GM18511 (cell line): ENCODE results near the gene MUC2.
"Not testable (repeated sequence)": the region's sequence is repeated elsewhere in the genome, so short reads cannot be mapped to it uniquely, and the experiment has no call there.

Experiments
- ATAC-seq: cut with Tn5 transposase; IDR thresholded peaks from one replicate; pipeline ENCODE4 v1.9.1; 2021; ENCODE audit warnings: mild to moderate bottlenecking, moderate library complexity; ENCODE audit not compliant: unreplicated experiment

MUC2 gene

GRCh38 chr11:1102996-1103395 lies 28.3 kb downstream of the MUC2 start:
- no peak for ATAC-seq

GRCh38 chr11:1103401-1104360 lies 29.0 kb downstream of the MUC2 start:
- no peak for ATAC-seq

- no peak for ATAC-seq
These were observed 29.9 kb downstream of the MUC2 start for GRCh38 chr11:1104411-1105182.

GRCh38 chr11:1105183-1105565 lies 30.5 kb downstream of the MUC2 start:
- no peak for ATAC-seq

GRCh38 chr11:1106387-1106786 lies 31.7 kb downstream of the MUC2 start:
- ATAC-seq: no peak

- no peak for ATAC-seq
These were observed 32.9 kb downstream of the MUC2 start for GRCh38 chr11:1107316-1108245.

GRCh38 chr11:1108246-1108900 lies 33.7 kb downstream of the MUC2 start:
- no peak for ATAC-seq

- ATAC-seq: no peak
These were observed 34.6 kb downstream of the MUC2 start for GRCh38 chr11:1109101-1109917.

- ATAC-seq: no peak
These were observed 35.4 kb downstream of the MUC2 start for GRCh38 chr11:1109918-1110705.

GRCh38 chr11:1111545-1112212 lies 37.0 kb downstream of the MUC2 start:
- no peak for ATAC-seq

GRCh38 chr11:1112351-1113191 lies 37.9 kb downstream of the MUC2 start:
- ATAC-seq: no peak

GRCh38 chr11:1113405-1114201 lies 38.9 kb downstream of the MUC2 start:
- ATAC-seq: no peak

- not testable (repeated sequence) for ATAC-seq
These were observed 40.6 kb downstream of the MUC2 start for GRCh38 chr11:1115292-1115691.

- no peak for ATAC-seq
These were observed 41.4 kb downstream of the MUC2 start for GRCh38 chr11:1116104-1116503.

- no peak for ATAC-seq
These were observed 42.2 kb downstream of the MUC2 start for GRCh38 chr11:1116666-1117390.

- no peak for ATAC-seq
These were observed 43.3 kb downstream of the MUC2 start for GRCh38 chr11:1117992-1118391.
